GM18498 (cell line): ENCODE results near the gene SPSB2.

Source experiments
- ATAC-seq: cut with Tn5 transposase; IDR thresholded peaks from one replicate; pipeline ENCODE4 v1.9.1; 2021; ENCODE audit warnings: mild to moderate bottlenecking, moderate library complexity; ENCODE audit not compliant: unreplicated experiment

The SPSB2 gene

DNA sequence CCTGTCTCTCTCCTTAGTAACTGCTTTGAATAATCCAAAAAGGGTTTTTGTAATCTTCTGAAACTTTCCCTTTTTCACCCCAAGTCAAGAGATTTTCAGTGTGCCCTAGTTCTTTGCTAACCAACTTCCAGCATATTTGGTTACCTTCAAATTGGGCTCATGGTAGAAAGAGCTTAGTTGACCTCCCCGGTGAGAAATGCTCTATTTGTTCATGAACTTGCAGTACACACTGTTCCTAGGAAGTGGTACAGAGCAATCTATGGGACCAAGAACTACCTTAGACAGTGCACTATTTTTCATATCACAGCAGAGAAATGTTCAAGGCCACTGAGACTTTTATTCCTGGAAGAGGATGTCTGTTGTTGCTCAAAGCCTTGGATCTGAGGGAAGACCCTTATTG, 19.5 kb downstream of the SPSB2 start:
- ATAC-seq, result no peak

DNA sequence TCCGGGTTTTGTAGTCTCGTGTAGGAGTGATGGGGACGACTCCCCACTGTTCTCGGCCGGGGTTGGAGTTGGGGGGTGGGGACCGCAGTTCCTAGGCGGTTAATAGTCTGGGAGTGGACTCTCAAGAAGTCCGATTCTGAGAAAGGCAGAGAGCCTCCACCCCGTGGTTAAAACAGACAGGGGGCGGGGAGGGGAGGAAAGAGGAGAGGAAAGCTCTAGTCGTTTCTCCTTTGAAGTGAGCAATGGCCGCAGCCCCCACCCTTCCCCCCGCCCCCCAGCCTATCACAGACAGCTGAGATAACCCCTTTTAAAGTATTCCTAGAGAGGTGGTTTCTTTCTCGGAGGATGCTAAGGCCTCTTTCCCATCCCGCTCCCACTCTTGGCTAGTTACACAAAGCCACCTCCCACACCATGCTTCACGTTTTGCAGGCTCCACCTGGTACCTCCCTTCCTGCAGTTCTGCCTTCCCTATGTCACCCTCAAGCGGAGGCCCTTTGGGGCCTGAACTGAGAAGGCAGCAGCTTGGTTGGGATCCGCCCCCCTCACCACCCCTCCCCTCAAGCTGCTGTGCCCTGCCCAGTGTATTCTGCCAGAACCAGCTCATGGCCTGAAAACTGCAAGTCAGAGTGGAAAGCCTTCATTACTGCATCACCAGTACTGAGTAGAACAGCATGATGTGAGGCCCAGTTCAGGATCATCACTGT, 20.3 kb downstream of the SPSB2 start:
- ATAC-seq, result no peak

DNA sequence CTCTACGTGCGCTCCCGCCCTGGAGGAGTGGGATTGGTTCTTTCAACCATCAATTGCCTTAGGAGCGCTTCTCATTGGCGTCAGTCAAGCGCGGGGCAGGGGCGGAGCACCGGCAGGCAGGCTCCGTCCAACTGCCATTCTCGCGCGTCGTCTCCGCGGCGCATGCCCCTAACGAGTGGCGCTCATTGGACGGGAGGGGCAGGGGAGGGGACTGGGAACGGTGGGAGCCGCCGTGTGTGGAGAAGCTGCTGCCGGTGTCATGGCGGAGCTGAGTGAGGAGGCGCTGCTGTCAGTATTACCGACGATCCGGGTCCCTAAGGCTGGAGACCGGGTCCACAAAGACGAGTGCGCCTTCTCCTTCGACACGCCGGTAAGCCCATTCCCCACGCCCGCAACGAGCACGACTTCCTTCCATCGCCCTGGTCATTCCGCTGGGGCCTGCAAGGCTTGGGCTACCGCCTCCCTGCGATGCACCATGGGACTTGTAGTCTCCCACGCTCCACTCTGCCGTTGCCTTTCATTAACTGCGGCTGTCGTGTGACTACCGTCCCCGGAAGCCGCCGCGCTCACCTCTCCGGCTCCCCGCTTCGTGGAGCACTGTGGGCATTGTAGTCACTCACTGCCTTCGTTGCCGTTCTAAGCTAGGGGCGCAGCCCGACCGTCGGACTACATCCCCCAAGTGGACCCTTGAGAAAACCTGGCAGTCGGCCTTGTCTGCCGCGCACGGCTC, 21.0 kb downstream of the SPSB2 start, which contains the start of gene USP5:
Gene USP5 (plus strand): TSS at position 230 of the 730 bp plus-strand sequence. CDS start 30 bp downstream, at position 260.
- ATAC-seq, result peak; percentile 75

DNA sequence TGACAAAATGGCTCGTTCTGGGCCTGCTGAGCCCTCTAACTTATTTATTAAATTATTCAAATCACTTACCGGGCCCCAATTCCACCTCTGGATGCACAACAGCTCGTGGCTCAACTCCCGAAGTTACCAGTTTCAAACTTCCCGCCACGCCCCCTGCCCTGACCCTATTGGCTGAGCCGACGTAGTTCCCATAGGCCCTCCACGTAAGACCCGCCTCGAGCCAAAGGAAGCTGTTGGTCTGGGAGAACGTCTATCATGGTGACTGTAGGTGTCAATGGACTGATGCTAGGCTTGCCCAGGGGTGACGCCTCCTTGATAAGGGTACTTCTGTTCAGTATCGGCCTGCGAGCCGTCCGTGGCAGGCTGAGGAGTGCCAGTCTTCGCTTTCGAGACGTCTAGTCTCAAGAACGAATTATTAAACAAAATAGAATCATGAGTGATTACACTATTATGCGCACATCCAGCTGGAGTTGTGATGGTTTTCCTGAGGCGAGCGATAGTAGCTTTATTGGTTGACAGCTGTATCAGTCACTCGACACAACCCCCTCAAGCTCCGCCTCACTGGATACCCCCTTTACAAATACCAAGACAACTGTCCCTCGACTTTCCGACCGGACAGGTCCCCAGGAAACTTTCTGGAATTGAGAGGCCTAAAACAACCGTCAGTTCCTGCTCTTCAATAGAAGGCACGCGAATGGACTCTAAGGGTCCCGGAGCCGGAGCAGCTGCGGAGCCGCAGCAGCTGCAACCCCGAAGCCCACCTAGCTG, 21.8 kb downstream of the SPSB2 start, which contains the start of gene CDCA3:
Gene CDCA3 (minus strand): TSS at position 134 of the 768 bp plus-strand sequence. CDS start 334 bp downstream, outside the sequence.
- ATAC-seq, result peak; percentile 57

GRCh38 chr12:6850796-6851152, 22.3 kb downstream of the SPSB2 start:
- ATAC-seq, result no peak

- no peak for ATAC-seq
These were observed 23.0 kb downstream of the SPSB2 start for GRCh38 chr12:6849976-6850560.

DNA sequence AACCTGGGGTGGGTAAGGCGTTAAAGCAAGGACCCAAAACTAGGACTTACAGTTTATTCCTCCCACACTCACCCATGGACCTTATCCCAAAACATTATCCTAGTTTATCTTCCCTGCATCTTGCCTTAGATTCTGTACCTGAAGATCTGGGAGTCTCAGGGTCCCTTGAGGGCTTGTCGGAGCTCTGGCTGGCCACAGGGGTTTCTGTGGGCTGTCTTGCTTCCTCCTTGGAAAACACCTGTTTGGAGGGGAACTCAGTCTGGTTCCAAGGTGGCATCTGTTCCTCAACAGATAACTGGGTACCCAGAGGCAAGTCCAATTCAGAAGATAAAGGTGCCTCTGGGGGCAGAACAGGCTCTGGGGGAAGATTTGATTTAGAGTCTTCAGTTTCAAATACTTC, 23.7 kb downstream of the SPSB2 start:
- ATAC-seq, result no peak

GRCh38 chr12:6847676-6848075, 25.4 kb downstream of the SPSB2 start:
- no peak for ATAC-seq

DNA sequence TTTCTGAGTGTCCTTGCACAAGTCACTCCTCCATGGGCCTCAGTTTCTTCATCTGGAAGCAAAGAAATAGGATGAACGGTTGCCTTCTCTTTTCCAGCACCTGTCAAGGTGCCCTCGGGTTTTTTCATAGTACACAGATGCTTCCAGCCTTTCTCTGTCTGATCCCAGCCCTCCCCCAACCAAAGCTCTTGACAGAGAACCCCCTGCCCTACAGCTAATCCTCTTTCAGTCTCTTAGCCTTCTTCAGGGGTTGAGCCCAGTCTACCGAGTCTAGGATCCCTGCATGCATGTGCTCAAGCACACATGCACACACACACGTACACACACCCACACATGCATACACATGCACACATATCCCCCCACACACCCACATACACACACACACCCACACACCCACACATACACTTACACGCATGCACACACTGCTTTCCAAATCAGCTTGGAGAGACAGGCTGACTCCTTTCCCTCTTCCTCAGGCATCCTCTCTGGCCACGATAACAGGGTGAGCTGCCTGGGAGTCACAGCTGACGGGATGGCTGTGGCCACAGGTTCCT, 26.7 kb downstream of the SPSB2 start:
- no peak for ATAC-seq

DNA sequence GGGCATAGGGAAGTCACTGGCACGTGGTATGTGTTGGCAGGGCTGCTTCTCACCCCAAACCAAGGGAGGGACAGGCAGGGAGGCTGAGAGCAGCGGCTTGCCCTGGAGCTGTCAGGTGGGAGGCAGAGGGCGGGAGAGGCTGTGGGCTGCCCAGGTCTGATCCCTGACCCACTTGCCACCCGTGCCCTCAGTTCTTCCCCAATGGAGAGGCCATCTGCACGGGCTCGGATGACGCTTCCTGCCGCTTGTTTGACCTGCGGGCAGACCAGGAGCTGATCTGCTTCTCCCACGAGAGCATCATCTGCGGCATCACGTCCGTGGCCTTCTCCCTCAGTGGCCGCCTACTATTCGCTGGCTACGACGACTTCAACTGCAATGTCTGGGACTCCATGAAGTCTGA, 27.7 kb downstream of the SPSB2 start:
- ATAC-seq, result no peak

DNA sequence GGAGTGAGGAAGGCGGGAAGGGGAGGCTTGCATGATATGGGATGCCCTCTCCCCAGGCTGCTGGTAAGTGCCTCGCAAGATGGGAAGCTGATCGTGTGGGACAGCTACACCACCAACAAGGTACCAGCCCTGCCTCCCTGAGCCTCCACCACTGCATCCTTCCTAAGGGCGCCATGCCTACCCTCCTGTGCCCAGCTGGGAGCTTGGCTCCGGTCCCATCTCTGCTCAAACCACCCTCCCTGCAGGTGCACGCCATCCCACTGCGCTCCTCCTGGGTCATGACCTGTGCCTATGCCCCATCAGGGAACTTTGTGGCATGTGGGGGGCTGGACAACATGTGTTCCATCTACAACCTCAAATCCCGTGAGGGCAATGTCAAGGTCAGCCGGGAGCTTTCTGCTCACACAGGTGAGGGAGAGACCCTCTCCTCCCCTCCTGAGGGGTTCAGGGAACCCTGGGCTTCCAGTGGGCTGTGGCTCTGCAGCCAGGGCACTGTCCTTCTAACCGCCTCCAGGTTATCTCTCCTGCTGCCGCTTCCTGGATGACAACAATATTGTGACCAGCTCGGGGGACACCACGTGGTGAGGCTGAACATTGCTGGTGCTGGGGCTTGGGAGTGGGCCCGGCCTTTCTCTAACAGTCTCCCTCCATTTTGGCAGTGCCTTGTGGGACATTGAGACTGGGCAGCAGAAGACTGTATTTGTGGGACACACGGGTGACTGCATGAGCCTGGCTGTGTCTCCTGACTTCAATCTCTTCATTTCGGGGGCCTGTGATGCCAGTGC, 29.8 kb downstream of the SPSB2 start:
- ATAC-seq, result no peak

- ATAC-seq, result no peak
These were observed 31.0 kb downstream of the SPSB2 start for GRCh38 chr12:6842075-6842474.

DNA sequence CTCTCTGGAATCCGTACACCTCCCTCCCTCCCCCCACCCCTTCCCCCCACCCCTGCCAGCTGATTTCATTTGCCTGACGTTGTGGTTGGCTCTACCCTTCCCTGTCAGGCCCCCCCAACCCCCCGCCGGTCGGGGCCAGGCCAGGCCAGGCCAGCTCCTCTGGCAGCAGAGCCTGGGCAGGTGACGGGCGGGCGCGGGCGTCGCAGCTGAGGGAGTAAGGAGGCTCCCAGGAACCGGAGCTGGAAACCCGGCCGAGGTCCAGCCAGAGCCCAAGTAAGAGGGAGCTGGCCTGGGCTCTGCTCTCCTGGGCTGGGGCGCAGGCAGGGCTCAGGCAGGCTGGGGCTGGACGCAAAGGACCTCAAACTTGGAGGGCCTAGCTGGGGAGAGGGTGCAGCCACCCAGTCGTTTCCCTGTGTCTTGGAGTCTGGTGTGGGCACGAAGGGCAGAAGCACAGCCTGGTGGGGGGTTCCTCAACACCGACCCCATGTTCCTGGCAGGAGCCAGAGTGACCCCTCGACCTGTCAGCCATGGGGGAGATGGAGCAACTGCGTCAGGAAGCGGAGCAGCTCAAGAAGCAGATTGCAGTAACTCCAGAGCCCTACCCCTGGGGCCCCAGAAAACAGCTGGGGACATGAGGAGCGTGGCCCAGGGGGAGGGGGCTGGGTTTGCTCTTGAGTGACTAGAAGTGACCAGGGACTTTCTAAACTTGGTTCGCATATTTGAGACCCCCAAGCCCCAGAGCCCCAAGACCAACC, 32.2 kb downstream of the SPSB2 start, which contains the start of gene GNB3:
Gene GNB3 (plus strand): TSS at position 165 of the 755 bp plus-strand sequence. CDS start 363 bp downstream, at position 528.
- ATAC-seq, result no peak

DNA sequence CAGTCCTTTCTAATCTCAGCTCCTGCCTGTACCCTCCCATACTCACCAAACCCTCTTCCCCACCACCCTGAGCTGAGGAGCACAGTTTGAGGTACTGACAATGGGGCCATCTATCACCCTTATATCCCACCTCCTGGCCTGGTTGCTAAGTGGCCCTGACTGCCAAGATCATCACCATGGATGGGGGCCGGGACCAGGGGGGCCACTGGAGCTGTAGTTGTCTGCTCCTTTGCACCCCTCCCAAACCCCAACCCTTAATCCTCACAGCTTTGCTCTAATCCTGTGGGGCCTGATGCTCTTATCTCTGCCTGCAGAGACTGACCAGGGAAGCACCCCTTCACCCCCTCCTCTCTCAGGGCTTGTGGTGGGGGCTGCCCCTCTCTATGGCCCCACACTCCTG, 32.8 kb downstream of the SPSB2 start:
- ATAC-seq, result peak; percentile 2

- ATAC-seq, result peak; percentile 76
These were observed 33.5 kb downstream of the SPSB2 start for GRCh38 chr12:6839482-6840201.

DNA sequence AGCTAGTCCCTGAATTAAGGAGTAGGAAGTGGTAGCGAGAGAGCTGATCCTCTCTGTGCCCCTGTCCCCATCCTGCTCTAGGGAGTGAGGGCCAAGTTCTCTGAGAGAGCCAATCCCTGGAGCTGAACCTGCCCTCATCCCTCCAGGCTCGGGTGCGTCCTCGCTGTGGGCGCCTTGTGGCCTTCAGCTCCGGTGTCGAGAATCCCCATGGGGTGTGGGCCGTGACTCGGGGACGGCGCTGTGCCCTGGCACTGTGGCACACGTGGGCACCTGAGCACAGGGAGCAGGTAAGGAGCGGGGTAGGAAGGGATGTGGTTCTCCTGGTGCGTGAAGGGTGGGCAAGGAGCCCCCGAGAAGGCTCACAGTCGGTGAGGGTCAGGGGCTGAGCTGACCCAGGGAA, 34.2 kb downstream of the SPSB2 start:
- ATAC-seq, result no peak

DNA sequence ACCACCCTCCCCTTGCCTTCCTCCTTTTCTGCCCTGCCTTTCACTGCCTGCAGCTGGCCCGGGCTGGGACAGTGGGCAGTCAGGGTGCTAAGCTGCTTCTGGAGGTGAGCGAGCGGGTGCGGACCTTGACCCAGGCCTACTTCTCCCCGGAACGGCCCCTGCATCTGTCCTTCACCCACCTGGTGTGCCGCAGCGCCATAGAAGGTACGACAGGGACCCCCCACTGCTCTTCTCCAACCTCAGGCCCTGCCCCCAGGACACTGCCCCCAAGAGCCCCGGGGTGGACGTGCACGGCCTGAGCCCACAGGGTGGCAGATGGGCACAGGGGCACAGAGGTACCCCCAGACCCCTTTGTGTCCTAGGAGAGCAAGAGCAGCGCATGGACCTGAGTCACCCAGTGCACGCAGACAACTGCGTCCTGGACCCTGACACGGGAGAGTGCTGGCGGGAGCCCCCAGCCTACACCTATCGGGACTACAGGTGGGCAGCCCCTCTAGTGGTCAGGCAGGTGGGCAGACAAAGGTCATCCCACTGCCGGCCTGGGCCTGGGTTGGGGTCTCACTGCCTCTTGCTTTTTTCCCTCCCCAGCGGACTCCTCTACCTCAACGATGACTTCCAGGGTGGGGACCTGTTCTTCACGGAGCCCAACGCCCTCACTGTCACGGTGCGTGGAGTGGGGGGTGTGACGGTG, 35.6 kb downstream of the SPSB2 start:
- ATAC-seq, result no peak

DNA sequence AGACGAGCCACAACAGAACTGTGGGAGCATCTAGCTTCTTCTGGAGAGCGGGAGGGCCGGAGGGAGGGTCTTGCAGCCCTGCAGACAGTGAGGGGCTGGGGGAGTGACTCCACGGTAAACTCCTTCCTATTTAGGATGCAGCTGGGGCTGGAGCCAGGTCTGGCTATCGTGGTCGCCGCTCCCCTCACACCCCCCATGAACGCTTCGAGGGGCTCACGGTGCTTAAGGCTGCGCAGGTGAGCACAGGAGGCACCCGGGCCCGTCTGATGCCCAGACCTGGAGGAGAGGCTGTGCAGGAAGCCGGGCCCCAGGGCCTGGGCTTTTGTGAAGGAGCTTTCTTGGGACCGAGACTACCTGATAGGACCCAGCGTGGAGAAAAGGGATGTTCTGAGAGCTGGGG, 36.3 kb downstream of the SPSB2 start:
- ATAC-seq, result no peak
